ENCODE data around the gene SLC47A2.

Gene SLC47A2

DNA sequence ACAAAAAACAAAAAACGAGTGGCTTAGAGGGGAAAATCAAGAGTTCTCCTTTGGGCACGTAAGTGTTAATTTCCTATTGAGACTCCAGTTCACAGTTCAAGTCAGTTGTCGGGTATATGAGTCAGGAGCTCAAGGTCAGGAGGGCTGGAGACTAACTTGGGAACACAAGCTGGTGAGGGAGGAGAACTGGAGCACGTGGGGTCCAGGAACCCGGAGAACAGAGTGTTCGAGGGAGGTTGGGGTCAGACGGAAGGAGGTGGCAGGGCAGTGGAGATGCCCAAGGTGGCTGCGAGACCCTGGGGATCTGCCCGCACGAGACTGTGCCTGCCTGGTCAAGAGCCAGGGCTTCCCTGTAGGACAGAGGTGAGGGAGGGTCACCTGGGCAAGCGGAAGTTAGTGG lies 19.7 kb upstream of the SLC47A2 start:
- Histone ChIP-seq H3K9me3 (ENCODE audit: insufficient read depth, low read depth, low read length) (no peaks in the 10 kb centered on the region), H3K9ac (ENCODE audit: low read depth, low read length, poor library complexity, severe bottlenecking) (no peak overlapping the region), H3K36me3 (ENCODE audit: insufficient read depth, low read length) (no peaks in the 10 kb centered on the region), H3K9me2 (replicated peaks; ENCODE audit: low read depth, low read length) (no peaks in the 10 kb centered on the region), H3K79me2 (ENCODE audit: insufficient read depth, low read length) (no peaks in the 10 kb centered on the region), H4K20me1 (ENCODE audit: insufficient read depth, low read length, poor library complexity, severe bottlenecking) (no peaks in the 10 kb centered on the region), H3F3A (ENCODE audit: low read depth) (no peaks in the 10 kb centered on the region), H3K27me3 (ENCODE audit: insufficient read depth, low read length, poor library complexity, severe bottlenecking) (no peaks in the 10 kb centered on the region), H2AFZ (ENCODE audit: low read length) (no peak overlapping the region), H3K4me2 (ENCODE audit: low read depth, low read length, poor library complexity, severe bottlenecking) (no peak overlapping the region), H3K4me3 (ENCODE audit: low read length, poor library complexity, severe bottlenecking) (no peak overlapping the region), H3K4me1 (ENCODE audit: insufficient read depth, low read length, poor library complexity, severe bottlenecking) (no peaks in the 10 kb centered on the region)
- TF ChIP-seq, protein P1, sequence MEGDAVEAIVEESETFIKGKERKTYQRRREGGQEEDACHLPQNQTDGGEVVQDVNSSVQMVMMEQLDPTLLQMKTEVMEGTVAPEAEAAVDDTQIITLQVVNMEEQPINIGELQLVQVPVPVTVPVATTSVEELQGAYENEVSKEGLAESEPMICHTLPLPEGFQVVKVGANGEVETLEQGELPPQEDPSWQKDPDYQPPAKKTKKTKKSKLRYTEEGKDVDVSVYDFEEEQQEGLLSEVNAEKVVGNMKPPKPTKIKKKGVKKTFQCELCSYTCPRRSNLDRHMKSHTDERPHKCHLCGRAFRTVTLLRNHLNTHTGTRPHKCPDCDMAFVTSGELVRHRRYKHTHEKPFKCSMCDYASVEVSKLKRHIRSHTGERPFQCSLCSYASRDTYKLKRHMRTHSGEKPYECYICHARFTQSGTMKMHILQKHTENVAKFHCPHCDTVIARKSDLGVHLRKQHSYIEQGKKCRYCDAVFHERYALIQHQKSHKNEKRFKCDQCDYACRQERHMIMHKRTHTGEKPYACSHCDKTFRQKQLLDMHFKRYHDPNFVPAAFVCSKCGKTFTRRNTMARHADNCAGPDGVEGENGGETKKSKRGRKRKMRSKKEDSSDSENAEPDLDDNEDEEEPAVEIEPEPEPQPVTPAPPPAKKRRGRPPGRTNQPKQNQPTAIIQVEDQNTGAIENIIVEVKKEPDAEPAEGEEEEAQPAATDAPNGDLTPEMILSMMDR (conservative IDR thresholded peaks at IDR 0.05; ENCODE audit: low read length) = no peak
- no peak for TF ChIP-seq EZH2phosphoT487 (IDR thresholded peaks at IDR 0.05; ENCODE audit: borderline replicate concordance)

DNA sequence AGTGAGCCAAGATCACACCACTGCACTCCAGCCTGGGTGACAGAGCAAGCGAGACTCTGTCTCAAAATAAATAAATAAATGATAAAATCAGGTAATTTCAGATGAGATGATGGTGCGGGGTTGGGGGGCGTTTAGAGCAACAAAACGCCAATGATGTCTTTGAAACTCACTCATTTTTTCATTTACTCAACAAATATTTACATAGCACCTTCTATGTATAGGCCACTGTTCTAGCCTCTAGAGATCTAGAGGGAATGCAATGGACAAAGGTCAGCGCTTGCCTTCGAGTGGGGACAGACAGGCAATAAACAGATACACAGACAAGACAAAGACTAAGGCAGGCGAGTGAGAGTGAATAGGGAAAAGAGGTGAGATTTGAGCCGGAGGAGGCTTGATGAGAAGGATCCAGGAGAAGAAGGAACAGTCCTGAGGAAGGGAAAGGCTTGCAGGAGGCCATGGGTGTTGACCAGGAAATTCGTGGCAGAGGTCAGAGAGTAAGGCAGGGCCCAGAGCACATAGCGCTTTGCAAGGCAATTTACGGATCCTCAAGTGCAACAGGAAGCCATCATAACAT lies 17.7 kb upstream of the SLC47A2 start:
- Histone ChIP-seq H3K79me2 (ENCODE audit: insufficient read depth, low read length) (no peaks in the 10 kb centered on the region), H3K9me2 (replicated peaks; ENCODE audit: low read depth, low read length) (no peaks in the 10 kb centered on the region), H3F3A (ENCODE audit: low read depth) (no peaks in the 10 kb centered on the region), H3K4me3 (ENCODE audit: low read length, poor library complexity, severe bottlenecking) (no peak overlapping the region), H2AFZ (ENCODE audit: low read length) (no peak overlapping the region), H3K4me1 (ENCODE audit: insufficient read depth, low read length, poor library complexity, severe bottlenecking) (no peaks in the 10 kb centered on the region), H3K9me3 (ENCODE audit: insufficient read depth, low read depth, low read length) (no peaks in the 10 kb centered on the region), H3K4me2 (ENCODE audit: low read depth, low read length, poor library complexity, severe bottlenecking) (no peak overlapping the region), H4K20me1 (ENCODE audit: insufficient read depth, low read length, poor library complexity, severe bottlenecking) (no peaks in the 10 kb centered on the region), H3K27me3 (ENCODE audit: insufficient read depth, low read length, poor library complexity, severe bottlenecking) (no peaks in the 10 kb centered on the region), H3K36me3 (ENCODE audit: insufficient read depth, low read length) (no peaks in the 10 kb centered on the region), H3K9ac (ENCODE audit: low read depth, low read length, poor library complexity, severe bottlenecking) (no peak overlapping the region)
- TF ChIP-seq EZH2phosphoT487 (IDR thresholded peaks at IDR 0.05; ENCODE audit: borderline replicate concordance) = no peak
- TF ChIP-seq, protein P1 (conservative IDR thresholded peaks at IDR 0.05; ENCODE audit: low read length) = no peak

DNA sequence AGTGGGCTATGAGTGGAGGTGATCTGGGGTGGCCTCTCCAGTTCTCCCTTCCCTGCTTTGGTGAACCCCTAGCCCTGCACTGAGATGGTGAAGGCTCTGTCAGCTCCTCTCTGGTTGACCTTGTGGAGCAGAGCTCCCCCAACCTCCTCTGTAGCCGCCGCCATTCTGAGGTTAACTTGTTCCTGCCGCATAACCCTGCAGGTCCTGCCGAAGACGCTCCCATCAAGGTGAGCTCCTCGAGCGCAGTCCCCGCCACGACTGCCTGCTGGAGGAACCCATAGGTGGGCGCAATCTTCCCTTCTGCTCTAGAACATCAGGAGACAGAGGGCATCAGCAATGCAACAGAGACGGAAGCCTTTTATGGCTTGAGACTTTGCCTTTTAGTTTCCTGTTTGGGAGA lies 15.2 kb upstream of the SLC47A2 start:
- Histone ChIP-seq H4K20me1 (ENCODE audit: insufficient read depth, low read length, poor library complexity, severe bottlenecking) (no peaks in the 10 kb centered on the region), H3K36me3 (ENCODE audit: insufficient read depth, low read length) (no peaks in the 10 kb centered on the region), H3K9me3 (ENCODE audit: insufficient read depth, low read depth, low read length) (no peaks in the 10 kb centered on the region), H3F3A (ENCODE audit: low read depth) (no peaks in the 10 kb centered on the region), H3K4me1 (ENCODE audit: insufficient read depth, low read length, poor library complexity, severe bottlenecking) (no peaks in the 10 kb centered on the region), H3K9ac (ENCODE audit: low read depth, low read length, poor library complexity, severe bottlenecking) (no peak overlapping the region), H3K27me3 (ENCODE audit: insufficient read depth, low read length, poor library complexity, severe bottlenecking) (no peaks in the 10 kb centered on the region), H3K9me2 (replicated peaks; ENCODE audit: low read depth, low read length) (no peaks in the 10 kb centered on the region), H3K79me2 (ENCODE audit: insufficient read depth, low read length) (no peaks in the 10 kb centered on the region), H2AFZ (ENCODE audit: low read length) (no peak overlapping the region), H3K4me2 (ENCODE audit: low read depth, low read length, poor library complexity, severe bottlenecking) (no peak overlapping the region), H3K4me3 (ENCODE audit: low read length, poor library complexity, severe bottlenecking) (no peak overlapping the region)
- no peak for TF ChIP-seq EZH2phosphoT487 (IDR thresholded peaks at IDR 0.05; ENCODE audit: borderline replicate concordance)
- TF ChIP-seq, protein P1 (conservative IDR thresholded peaks at IDR 0.05; ENCODE audit: low read length) = no peak

All from Loucy (cell line).